OCI-LY7 (cell line): ENCODE data around the gene MT3. TPM values are rescaled to one million over a fixed set of nuclear protein-coding genes. Genes with fewer than 3 reads are reported as not detected.

Source experiments
- BruUV-seq: library from RNA; stranded (reverse); fragments of 400-500 nt; replicated peaks from 2 replicates; lab custom pipeline; 2021; lab: Mats Ljungman, UMichigan
- CTCF ChIA-PET: fragments of 300-600 bp; sonication (Branson Sonifier 250); formaldehyde crosslinking; loops from one replicate; lab custom pipeline; 2022; ENCODE audit warnings: antibody characterized with exemption; ENCODE audit not compliant: unreplicated experiment; lab: Charles Lee
- POLR2A ChIA-PET: fragments of 300-600 bp; sonication (Branson Sonifier 250); formaldehyde crosslinking; loops from one replicate; lab custom pipeline; 2022; ENCODE audit warnings: antibody characterized with exemption; lab: Charles Lee
- DNase-seq: peaks from one replicate; pipeline ENCODE4 v3.0.0-alpha.2; 2015; ENCODE audit warnings: low spot score
- H2AFZ ChIP-seq: fragments of 200-600 bp; sonication (generic), shearing (Covaris generic); 2 replicates; pipeline ENCODE4 v1.6.1; 2014; ENCODE audit warnings: mild to moderate bottlenecking, antibody characterized with exemption, low read length, moderate library complexity
- H3K27ac ChIP-seq: fragments of 200-600 bp; sonication (generic); 2 replicates; pipeline ENCODE4 v1.5.1; 2014; ENCODE audit warnings: mixed run types, low read depth, mild to moderate bottlenecking, moderate library complexity, low read length, inconsistent platforms; ENCODE audit not compliant: poor library complexity, severe bottlenecking
- H3K36me3 ChIP-seq: fragments of 200-600 bp; sonication (generic); 2 replicates; pipeline ENCODE4 v1.6.1; 2014; ENCODE audit warnings: mild to moderate bottlenecking, antibody characterized with exemption, low read length, moderate library complexity, mixed read lengths; ENCODE audit not compliant: insufficient read depth
- H3K4me1 ChIP-seq: fragments of 200-600 bp; sonication (generic); 2 replicates; pipeline ENCODE4 v1.5.1; 2014; ENCODE audit warnings: mild to moderate bottlenecking, low read length; ENCODE audit not compliant: insufficient read depth, poor library complexity, severe bottlenecking
- H3K4me2 ChIP-seq: fragments of 200-600 bp; sonication (generic); 2 replicates; pipeline ENCODE4 v1.6.1; 2014; ENCODE audit warnings: mild to moderate bottlenecking, low read length
- H3K4me3 ChIP-seq: fragments of 200-600 bp; sonication (generic); 2 replicates; pipeline ENCODE4 v1.5.1; 2014; ENCODE audit warnings: mild to moderate bottlenecking, low read depth, low read length; ENCODE audit not compliant: poor library complexity, severe bottlenecking
- H3K79me2 ChIP-seq: fragments of 200-600 bp; sonication (generic); 2 replicates; pipeline ENCODE4 v1.6.1; 2016; ENCODE audit warnings: low read depth, mild to moderate bottlenecking, low read length, moderate library complexity, mixed read lengths; ENCODE audit not compliant: insufficient read depth
- H3K9me2 ChIP-seq: fragments of 200-600 bp; sonication (generic); 2 replicates; pipeline ENCODE4 v1.6.1; 2016; ENCODE audit warnings: mild to moderate bottlenecking, low read length, mixed read lengths; ENCODE audit not compliant: insufficient read depth
- H3K9me3 ChIP-seq: fragments of 200-600 bp; sonication (generic); 2 replicates; pipeline ENCODE4 v1.6.1; 2014; ENCODE audit warnings: mild to moderate bottlenecking, mixed run types, low read length, mixed read lengths
- H4K20me1 ChIP-seq: fragments of 200-600 bp; sonication (generic); 2 replicates; pipeline ENCODE4 v1.6.1; 2014; ENCODE audit warnings: mild to moderate bottlenecking, antibody characterized with exemption, low read length, moderate library complexity, mixed read lengths; ENCODE audit not compliant: insufficient read depth
- CTCF ChIP-seq: fragments of 200-600 bp; sonication (generic); conservative IDR thresholded peaks from 2 replicates; pipeline ENCODE4 v1.5.1; 2014; ENCODE audit warnings: mild to moderate bottlenecking, antibody characterized with exemption, low read length, moderate library complexity, mixed read lengths
- EZH2phosphoT487 ChIP-seq: fragments of 200-600 bp; sonication (generic); IDR thresholded peaks from 2 replicates; pipeline ENCODE4 v1.6.1; 2018; ENCODE audit warnings: low read depth, borderline replicate concordance, mild to moderate bottlenecking, mixed run types, antibody characterized with exemption, low read length, moderate library complexity, mixed read lengths
- intact Hi-C: fragments of 100-400 bp; cut with micrococcal nuclease; formaldehyde crosslinking; loops from one replicate; pipeline ENCODE4 v1.10.0; 2022; ENCODE audit not compliant: unreplicated experiment
- total RNA-seq, 2 experiments: library from RNA; depleted of rRNA in 1 of 2; stranded (reverse); fragments of >200 nt in 1 of 2; shearing (Covaris generic) in 1 of 2; gene quantifications; 2 replicates each; pipeline ENCODE4 v1.2.3, GENCODE V29; 2014 to 2022

Gene MT3
- total RNA-seq, 2 experiments from 2014 or later = not detected

GRCh38 chr16:56591377-56592060 lies 2.2 kb downstream of the MT3 start:
- peaks cover 14% of the 10 kb centered on the region for H3K4me1 ChIP-seq
- H3K36me3 ChIP-seq = no peaks in the 10 kb centered on the region
- ChIA-PET POLR2A (interaction anchor here (0.6 to 1.2 kb wide), 7 partner anchors 9 to 613 kb away, joined by 3 to 12 read pairs (median 4); no protein-coding TSS in a partner anchor), CTCF (no interaction called here)
- no peak overlapping the region for H3K4me2 ChIP-seq
- H4K20me1 ChIP-seq = no peaks in the 10 kb centered on the region
- intact Hi-C loops = no loop called here
- no peaks in the 10 kb centered on the region for H3K9me3 ChIP-seq
- no peak overlapping the region for H3K4me3 ChIP-seq
- no peak for DNase-seq
- H3K27ac ChIP-seq = no peak overlapping the region
- H3K79me2 ChIP-seq = no peaks in the 10 kb centered on the region
- no peaks in the 10 kb centered on the region for H3K9me2 ChIP-seq
- TF ChIP-seq CTCF (no peak), EZH2phosphoT487 (no peak)
- H2AFZ ChIP-seq = peak overlapping the region; percentile 36; the same call in 1 of the 2 replicates
- BruUV-seq = no TSS peak

GRCh38 chr16:56593573-56594291 lies 4.4 kb downstream of the MT3 start:
- BruUV-seq = no TSS peak
- Histone ChIP-seq H2AFZ (no peak overlapping the region), H3K27ac (no peak overlapping the region), H3K36me3 (no peaks in the 10 kb centered on the region), H3K4me1 (peaks cover 19% of the 10 kb centered on the region), H3K4me2 (no peak overlapping the region), H3K9me2 (no peaks in the 10 kb centered on the region), H3K9me3 (0 out of 2 replicates have a peak, but pooled peaks cover 7% of the 10 kb centered on the region), H3K79me2 (no peaks in the 10 kb centered on the region), H4K20me1 (no peaks in the 10 kb centered on the region), H3K4me3 (no peak overlapping the region)
- DNase-seq = no peak
- TF ChIP-seq EZH2phosphoT487 = no peak
- TF ChIP-seq CTCF = no peak
- intact Hi-C loops = no loop called here
- ChIA-PET POLR2A (no interaction called here), CTCF (no interaction called here)

GRCh38 chr16:56594292-56594619 lies 4.9 kb downstream of the MT3 start:
- Histone ChIP-seq H3K4me3 (no peak overlapping the region), H3K9me2 (no peaks in the 10 kb centered on the region), H3K4me1 (peaks cover 19% of the 10 kb centered on the region), H3K79me2 (no peaks in the 10 kb centered on the region), H4K20me1 (no peaks in the 10 kb centered on the region), H3K27ac (no peak overlapping the region), H2AFZ (no peak overlapping the region), H3K36me3 (no peaks in the 10 kb centered on the region), H3K4me2 (no peak overlapping the region), H3K9me3 (0 out of 2 replicates have a peak, but pooled peaks cover 7% of the 10 kb centered on the region)
- TF ChIP-seq CTCF = no peak
- no peak for TF ChIP-seq EZH2phosphoT487
- ChIA-PET CTCF (no interaction called here), POLR2A (no interaction called here)
- no TSS peak for BruUV-seq
- DNase-seq = no peak
- intact Hi-C loops = no loop called here
